Liver (tissue), 9 donors: ENCODE measurements around the gene TCF12. TPM values are rescaled to one million over a fixed set of nuclear protein-coding genes. Genes with fewer than 3 reads are reported as not detected.

Experiments
- DNase-seq: peaks from one replicate; pipeline ENCODE4 v3.0.0-alpha.2; 2017; ENCODE audit warnings: low spot score
- H3K27ac ChIP-seq, 2 donors: one replicate each; pipeline ENCODE4 v1.7.0; 2013; ENCODE audit warnings: inconsistent platforms in 2 of 2, low read length in 2 of 2, control low read depth in 1 of 2, low read depth in 1 of 2, mild to moderate bottlenecking in 1 of 2
- H3K27me3 ChIP-seq, 4 donors: one replicate each; pipeline versions ENCODE4 v1.6.1 to v1.7.0; 2013; ENCODE audit warnings: low read length in 3 of 4, inconsistent platforms in 1 of 4, mild to moderate bottlenecking in 1 of 4, moderate library complexity in 1 of 4; ENCODE audit not compliant: control insufficient read depth in 4 of 4, insufficient read depth in 4 of 4
- H3K36me3 ChIP-seq, 4 donors: one replicate each; pipeline versions ENCODE4 v1.6.1 to v1.7.0; 2013; ENCODE audit warnings: low read length in 3 of 4, mild to moderate bottlenecking in 3 of 4, low read depth in 1 of 4, moderate library complexity in 1 of 4; ENCODE audit not compliant: control insufficient read depth in 4 of 4, insufficient read depth in 3 of 4
- H3K4me1 ChIP-seq, 4 donors: one replicate each; pipeline versions ENCODE4 v1.6.1 to v1.7.0; 2013; ENCODE audit warnings: low read length in 3 of 4, mild to moderate bottlenecking in 3 of 4, moderate library complexity in 1 of 4; ENCODE audit not compliant: control insufficient read depth in 4 of 4, insufficient read depth in 4 of 4
- H3K4me3 ChIP-seq, 3 donors: one replicate each; pipeline versions ENCODE4 v1.6.1 to v1.7.0; 2013; ENCODE audit warnings: low read length in 3 of 3, control low read depth in 1 of 3, low read depth in 1 of 3, mild to moderate bottlenecking in 1 of 3
- H3K9ac ChIP-seq, 2 donors: one replicate each; pipeline ENCODE4 v1.7.0; 2013; ENCODE audit warnings: low read length in 2 of 2, mild to moderate bottlenecking in 2 of 2, moderate library complexity in 2 of 2, control low read depth in 1 of 2, low read depth in 1 of 2
- H3K9me3 ChIP-seq, 4 donors: one replicate each; pipeline versions ENCODE4 v1.6.1 to v1.7.0; 2013; ENCODE audit warnings: low read length in 3 of 4; ENCODE audit not compliant: control insufficient read depth in 4 of 4
- FOXA1 ChIP-seq: IDR thresholded peaks from 2 replicates; pipeline ENCODE4 v1.6.1; 2016; ENCODE audit warnings: antibody characterized with exemption
- FOXA2 ChIP-seq: IDR thresholded peaks from 2 replicates; pipeline ENCODE4 v1.6.1; 2016; ENCODE audit warnings: antibody characterized with exemption
- GABPA ChIP-seq, 2 donors: IDR thresholded peaks in 1 of 2; conservative IDR thresholded peaks in 1 of 2; 2 replicates each; pipeline ENCODE4 v1.6.1; 2016; ENCODE audit warnings: antibody characterized with exemption in 2 of 2, mild to moderate bottlenecking in 1 of 2, moderate library complexity in 1 of 2
- HNF4A ChIP-seq, 2 donors: conservative IDR thresholded peaks; 2 replicates each; pipeline ENCODE4 v1.6.1; 2016; ENCODE audit warnings: antibody characterized with exemption in 2 of 2, mild to moderate bottlenecking in 2 of 2
- HNF4G ChIP-seq: IDR thresholded peaks from 2 replicates; pipeline ENCODE4 v1.6.1; 2016; ENCODE audit warnings: antibody characterized with exemption
- JUND ChIP-seq, 2 donors: IDR thresholded peaks; 2 replicates each; pipeline ENCODE4 v1.6.1; 2016; ENCODE audit warnings: antibody characterized with exemption in 2 of 2
- NR2F2 ChIP-seq: IDR thresholded peaks from 2 replicates; pipeline ENCODE4 v1.6.1; 2016; ENCODE audit warnings: antibody characterized with exemption
- RAD21 ChIP-seq, 2 donors: IDR thresholded peaks; 2 replicates each; pipeline ENCODE4 v1.6.1; 2016; ENCODE audit warnings: antibody characterized with exemption in 2 of 2, mild to moderate bottlenecking in 2 of 2
- RXRA ChIP-seq, 2 donors: IDR thresholded peaks; 2 replicates each; pipeline ENCODE4 v1.6.1; 2017 to 2018; ENCODE audit warnings: antibody characterized with exemption in 2 of 2, mild to moderate bottlenecking in 1 of 2
- SP1 ChIP-seq: IDR thresholded peaks from 2 replicates; pipeline ENCODE4 v1.6.1; 2018; ENCODE audit warnings: antibody characterized with exemption, mild to moderate bottlenecking
- TAF1 ChIP-seq: conservative IDR thresholded peaks from 2 replicates; pipeline ENCODE4 v1.6.1; 2016; ENCODE audit warnings: antibody characterized with exemption, mild to moderate bottlenecking
- YY1 ChIP-seq: IDR thresholded peaks from 2 replicates; pipeline ENCODE4 v1.6.1; 2016; ENCODE audit warnings: antibody characterized with exemption, mild to moderate bottlenecking
- WGBS: extraction: QIAGEN DNeasy Blood & Tissue Kit; methylation state at CpG from one replicate; pipeline ENCODE4 v1.1.7; 2013; 5-methylcytosine and 5-hydroxymethylcytosine counted together
- polyA plus RNA-seq, 2 donors: library from polyadenylated mRNA; stranded (reverse) in 1 of 2; unstranded in 1 of 2; fragments of 200-250 nt in 1 of 2; fragments of >200 nt in 1 of 2; fragmentation: Nextera tagmentation in 1 of 2; extraction: Ambion mirVana in 1 of 2; gene quantifications; one replicate each; pipeline versions ENCODE4 v1.2.1 to v1.2.3, GENCODE V29; 2013 to 2015
- total RNA-seq, 2 donors: library from RNA; depleted of rRNA; stranded (reverse); fragments of >200 nt; gene quantifications; one replicate each; pipeline ENCODE4 v1.2.3, GENCODE V29; 2014
- TF ChIP-seq, protein P1 (sequence below): IDR thresholded peaks from 2 replicates; pipeline ENCODE4 v1.6.1; 2016; ENCODE audit warnings: antibody characterized with exemption
- TF ChIP-seq, protein P2 (sequence below): IDR thresholded peaks from 2 replicates; pipeline ENCODE4 v1.6.1; 2016; ENCODE audit warnings: antibody characterized with exemption, mild to moderate bottlenecking
- TF ChIP-seq, protein P3 (sequence below): fragments of 150-350 bp; IDR thresholded peaks from 2 replicates; pipeline ENCODE4 v1.5.1; 2017; ENCODE audit warnings: improper control_type of control experiment, low read depth, low read length; ENCODE audit not compliant: missing input control
- TF ChIP-seq, protein P4 (sequence below): IDR thresholded peaks from 2 replicates; pipeline ENCODE4 v1.6.1; 2016; ENCODE audit warnings: antibody characterized with exemption
- donor health status: healthy.
- donor health status: healthy.
- donor health status: healthy.
- donor health status: healthy.
- donor health status: healthy.

Gene TCF12
- total and polyA plus RNA-seq, 4 donors: 8.7 to 38.3 (median 22.3) TPM

DNA sequence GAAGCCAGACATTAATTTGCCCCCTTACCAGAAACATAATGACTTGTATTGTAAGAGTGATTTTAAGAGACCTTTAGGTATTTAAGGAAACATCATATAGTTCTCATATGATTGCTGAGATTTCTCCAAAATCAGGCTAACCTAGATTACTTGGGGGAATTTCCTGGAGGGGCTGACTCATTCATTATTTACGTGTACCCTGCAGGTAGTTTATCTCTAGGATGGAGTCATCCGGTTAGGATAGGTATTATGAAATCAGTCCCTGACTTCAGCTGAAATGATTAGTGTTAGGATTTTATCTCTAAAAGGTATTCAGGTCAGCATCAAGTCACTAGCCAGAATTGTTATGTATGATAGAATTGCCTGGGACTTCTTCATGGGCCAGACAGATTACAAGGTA is 97.5 kb downstream of the TCF12 start:
- 31% methylated on average over 2 of the region's 2 CpGs for whole genome bisulfite sequencing
- H3K4me1 ChIP-seq: peaks cover 2 to 12% (median 3%) of the 10 kb centered on the region in 4 donors
- no peak overlapping the region for H3K9ac ChIP-seq
- no peaks in the 10 kb centered on the region for H3K27me3 ChIP-seq
- no peaks in the 10 kb centered on the region for H3K9me3 ChIP-seq
- TF ChIP-seq JUND (IDR thresholded peaks at IDR 0.05) (peak in 1 of 2 donors; percentile 91), RAD21 (IDR thresholded peaks at IDR 0.05) (peak in 1 of 2 donors; percentile 16), YY1 (no peak), HNF4A (conservative IDR thresholded peaks at IDR 0.05) (peak in 1 of 2 donors; percentile 25), GABPA (IDR thresholded peaks at IDR 0.05 in 1 of 2, conservative IDR thresholded peaks at IDR 0.05 in 1 of 2) (no peak), RXRA (IDR thresholded peaks at IDR 0.05) (peak in 1 of 2 donors; percentile 54), FOXA2 (peak; percentile 38)
- TF ChIP-seq, protein P1, sequence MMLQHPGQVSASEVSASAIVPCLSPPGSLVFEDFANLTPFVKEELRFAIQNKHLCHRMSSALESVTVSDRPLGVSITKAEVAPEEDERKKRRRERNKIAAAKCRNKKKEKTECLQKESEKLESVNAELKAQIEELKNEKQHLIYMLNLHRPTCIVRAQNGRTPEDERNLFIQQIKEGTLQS: peak; percentile 46
- no peak overlapping the region for H3K4me3 ChIP-seq
- H3K27ac ChIP-seq: peak overlapping the region; percentile 62 to 79
- DNase-seq: no peak
- H3K36me3 ChIP-seq: no peaks in the 10 kb centered on the region

DNA sequence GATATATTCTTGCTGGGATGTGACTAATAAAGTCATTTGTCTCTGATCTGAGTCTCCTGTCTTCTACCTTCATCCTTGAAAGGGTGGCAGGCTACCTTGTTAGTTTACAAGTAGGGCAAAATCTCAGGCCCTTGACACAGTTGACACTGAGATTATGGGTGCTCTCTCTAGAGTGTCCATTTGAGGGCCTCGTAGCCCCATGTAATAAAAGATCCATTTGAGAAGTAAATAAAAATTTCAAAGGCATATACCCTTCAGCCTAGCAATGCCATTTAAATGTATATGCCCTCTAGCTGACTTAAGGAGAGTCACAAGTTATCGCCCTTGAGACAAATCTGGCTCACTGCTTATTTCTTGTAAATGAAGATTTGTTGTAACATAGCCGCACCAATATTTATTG is 98.6 kb downstream of the TCF12 start:
- Histone ChIP-seq H3K27ac (peak overlapping the region in 1 of 2 donors; percentile 73), H3K9me3 (no peaks in the 10 kb centered on the region), H3K4me1 (peaks cover 2 to 12% (median 3%) of the 10 kb centered on the region in 4 donors), H3K9ac (no peak overlapping the region), H3K27me3 (no peaks in the 10 kb centered on the region), H3K4me3 (no peak overlapping the region), H3K36me3 (no peaks in the 10 kb centered on the region)
- 97% methylated on average over 3 of the region's 3 CpGs for WGBS
- TF ChIP-seq, protein P2, sequence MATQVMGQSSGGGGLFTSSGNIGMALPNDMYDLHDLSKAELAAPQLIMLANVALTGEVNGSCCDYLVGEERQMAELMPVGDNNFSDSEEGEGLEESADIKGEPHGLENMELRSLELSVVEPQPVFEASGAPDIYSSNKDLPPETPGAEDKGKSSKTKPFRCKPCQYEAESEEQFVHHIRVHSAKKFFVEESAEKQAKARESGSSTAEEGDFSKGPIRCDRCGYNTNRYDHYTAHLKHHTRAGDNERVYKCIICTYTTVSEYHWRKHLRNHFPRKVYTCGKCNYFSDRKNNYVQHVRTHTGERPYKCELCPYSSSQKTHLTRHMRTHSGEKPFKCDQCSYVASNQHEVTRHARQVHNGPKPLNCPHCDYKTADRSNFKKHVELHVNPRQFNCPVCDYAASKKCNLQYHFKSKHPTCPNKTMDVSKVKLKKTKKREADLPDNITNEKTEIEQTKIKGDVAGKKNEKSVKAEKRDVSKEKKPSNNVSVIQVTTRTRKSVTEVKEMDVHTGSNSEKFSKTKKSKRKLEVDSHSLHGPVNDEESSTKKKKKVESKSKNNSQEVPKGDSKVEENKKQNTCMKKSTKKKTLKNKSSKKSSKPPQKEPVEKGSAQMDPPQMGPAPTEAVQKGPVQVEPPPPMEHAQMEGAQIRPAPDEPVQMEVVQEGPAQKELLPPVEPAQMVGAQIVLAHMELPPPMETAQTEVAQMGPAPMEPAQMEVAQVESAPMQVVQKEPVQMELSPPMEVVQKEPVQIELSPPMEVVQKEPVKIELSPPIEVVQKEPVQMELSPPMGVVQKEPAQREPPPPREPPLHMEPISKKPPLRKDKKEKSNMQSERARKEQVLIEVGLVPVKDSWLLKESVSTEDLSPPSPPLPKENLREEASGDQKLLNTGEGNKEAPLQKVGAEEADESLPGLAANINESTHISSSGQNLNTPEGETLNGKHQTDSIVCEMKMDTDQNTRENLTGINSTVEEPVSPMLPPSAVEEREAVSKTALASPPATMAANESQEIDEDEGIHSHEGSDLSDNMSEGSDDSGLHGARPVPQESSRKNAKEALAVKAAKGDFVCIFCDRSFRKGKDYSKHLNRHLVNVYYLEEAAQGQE: no peak
- TF ChIP-seq RAD21 (IDR thresholded peaks at IDR 0.05): peak; percentile 35 to 56
- no peak for DNase-seq

DNA sequence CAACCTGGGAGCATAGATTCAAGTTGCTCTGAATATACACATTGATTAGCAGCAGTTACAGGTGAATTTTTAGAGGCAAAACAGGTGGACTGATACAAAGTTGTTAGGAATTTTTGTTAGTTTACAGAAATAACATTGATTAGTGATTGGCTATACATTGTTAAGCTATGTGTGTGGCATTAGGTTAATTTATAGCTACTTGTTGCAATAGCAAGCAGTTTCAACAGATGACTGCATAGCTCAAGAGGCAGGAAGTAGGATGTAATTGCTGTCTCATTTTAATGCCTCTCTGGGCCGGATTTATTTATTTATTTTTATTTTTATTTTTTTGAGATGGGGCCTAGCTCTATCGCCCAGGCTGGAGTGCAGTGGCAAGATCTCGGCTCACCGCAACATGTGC is 99.7 kb downstream of the TCF12 start:
- H3K36me3 ChIP-seq: no peaks in the 10 kb centered on the region
- H3K9me3 ChIP-seq: no peaks in the 10 kb centered on the region
- no peak overlapping the region for H3K4me3 ChIP-seq
- no peak for DNase-seq
- H3K9ac ChIP-seq: no peak overlapping the region
- peaks cover 2 to 12% (median 3%) of the 10 kb centered on the region in 4 donors for H3K4me1 ChIP-seq
- WGBS: 73% methylated on average over 4 of the region's 4 CpGs
- H3K27me3 ChIP-seq: no peaks in the 10 kb centered on the region
- no peak overlapping the region for H3K27ac ChIP-seq
- TF ChIP-seq SP1 (no peak), TAF1 (no peak), HNF4G (no peak), FOXA1 (no peak), GABPA (IDR thresholded peaks at IDR 0.05 in 1 of 2, conservative IDR thresholded peaks at IDR 0.05 in 1 of 2) (no peak), HNF4A (conservative IDR thresholded peaks at IDR 0.05) (no peak), NR2F2 (no peak), RAD21 (IDR thresholded peaks at IDR 0.05) (no peak), YY1 (no peak)
- TF ChIP-seq, protein P1: no peak
- TF ChIP-seq, protein P2: no peak
- TF ChIP-seq, protein P3, sequence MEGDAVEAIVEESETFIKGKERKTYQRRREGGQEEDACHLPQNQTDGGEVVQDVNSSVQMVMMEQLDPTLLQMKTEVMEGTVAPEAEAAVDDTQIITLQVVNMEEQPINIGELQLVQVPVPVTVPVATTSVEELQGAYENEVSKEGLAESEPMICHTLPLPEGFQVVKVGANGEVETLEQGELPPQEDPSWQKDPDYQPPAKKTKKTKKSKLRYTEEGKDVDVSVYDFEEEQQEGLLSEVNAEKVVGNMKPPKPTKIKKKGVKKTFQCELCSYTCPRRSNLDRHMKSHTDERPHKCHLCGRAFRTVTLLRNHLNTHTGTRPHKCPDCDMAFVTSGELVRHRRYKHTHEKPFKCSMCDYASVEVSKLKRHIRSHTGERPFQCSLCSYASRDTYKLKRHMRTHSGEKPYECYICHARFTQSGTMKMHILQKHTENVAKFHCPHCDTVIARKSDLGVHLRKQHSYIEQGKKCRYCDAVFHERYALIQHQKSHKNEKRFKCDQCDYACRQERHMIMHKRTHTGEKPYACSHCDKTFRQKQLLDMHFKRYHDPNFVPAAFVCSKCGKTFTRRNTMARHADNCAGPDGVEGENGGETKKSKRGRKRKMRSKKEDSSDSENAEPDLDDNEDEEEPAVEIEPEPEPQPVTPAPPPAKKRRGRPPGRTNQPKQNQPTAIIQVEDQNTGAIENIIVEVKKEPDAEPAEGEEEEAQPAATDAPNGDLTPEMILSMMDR: no peak
- TF ChIP-seq, protein P4, sequence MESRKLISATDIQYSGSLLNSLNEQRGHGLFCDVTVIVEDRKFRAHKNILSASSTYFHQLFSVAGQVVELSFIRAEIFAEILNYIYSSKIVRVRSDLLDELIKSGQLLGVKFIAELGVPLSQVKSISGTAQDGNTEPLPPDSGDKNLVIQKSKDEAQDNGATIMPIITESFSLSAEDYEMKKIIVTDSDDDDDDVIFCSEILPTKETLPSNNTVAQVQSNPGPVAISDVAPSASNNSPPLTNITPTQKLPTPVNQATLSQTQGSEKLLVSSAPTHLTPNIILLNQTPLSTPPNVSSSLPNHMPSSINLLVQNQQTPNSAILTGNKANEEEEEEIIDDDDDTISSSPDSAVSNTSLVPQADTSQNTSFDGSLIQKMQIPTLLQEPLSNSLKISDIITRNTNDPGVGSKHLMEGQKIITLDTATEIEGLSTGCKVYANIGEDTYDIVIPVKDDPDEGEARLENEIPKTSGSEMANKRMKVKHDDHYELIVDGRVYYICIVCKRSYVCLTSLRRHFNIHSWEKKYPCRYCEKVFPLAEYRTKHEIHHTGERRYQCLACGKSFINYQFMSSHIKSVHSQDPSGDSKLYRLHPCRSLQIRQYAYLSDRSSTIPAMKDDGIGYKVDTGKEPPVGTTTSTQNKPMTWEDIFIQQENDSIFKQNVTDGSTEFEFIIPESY: no peak
